ENCODE results near the gene UGGT1. TPM values are rescaled to one million over a fixed set of nuclear protein-coding genes. Genes with fewer than 3 reads are reported as not detected.

Gene UGGT1
- total RNA-seq, 1 experiment from 2014 or later = 55.9 TPM

- Histone ChIP-seq H2BK15ac (ENCODE audit: low read depth, low read length) (no peak overlapping the region; the same call in 1 of the 2 replicates), H3K56ac (ENCODE audit: insufficient read length, low read depth, low read length) (no peak overlapping the region), H2BK12ac (ENCODE audit: insufficient read length, low read depth, low read length) (no peak overlapping the region), H3K79me2 (ENCODE audit: insufficient read depth, low read length) (no peaks in the 10 kb centered on the region), H3K23ac (ENCODE audit: insufficient read length, low read depth, low read length) (no peak overlapping the region), H3K4ac (ENCODE audit: low read depth, low read length) (no peak overlapping the region), H2BK120ac (ENCODE audit: low read depth, low read length, poor library complexity, severe bottlenecking) (no peak overlapping the region), H2BK5ac (ENCODE audit: insufficient read length, low read length) (no peak overlapping the region), H3K4me2 (ENCODE audit: insufficient read depth, insufficient read length, low read length) (no peak overlapping the region), H4K20me1 (ENCODE audit: control insufficient read depth, insufficient read depth, insufficient read length) (no peaks in the 10 kb centered on the region), H3K27ac (ENCODE audit: insufficient read length, low read depth, low read length) (no peak overlapping the region), H3K9ac (ENCODE audit: extremely low read depth, insufficient read length, low read length) (no peak overlapping the region), H4K8ac (replicated peaks; ENCODE audit: insufficient read length, low read depth, low read length) (no peak overlapping the region), H3T11ph (ENCODE audit: low read length) (no peak overlapping the region), H3K4me1 (ENCODE audit: insufficient read depth, low read length) (no peaks in the 10 kb centered on the region), H3K18ac (ENCODE audit: insufficient read length, low read depth, low read length) (no peak overlapping the region), H3K27me3 (ENCODE audit: insufficient read depth, low read length) (no peaks in the 10 kb centered on the region), H3K14ac (ENCODE audit: insufficient read depth, low read length) (no peak overlapping the region), H3K79me1 (ENCODE audit: insufficient read depth, low read depth, low read length, poor library complexity, severe bottlenecking) (no peaks in the 10 kb centered on the region), H2BK20ac (ENCODE audit: low read depth, low read length, poor library complexity, severe bottlenecking) (no peak overlapping the region), H4K91ac (ENCODE audit: insufficient read length, low read depth, low read length) (no peak overlapping the region), H3K9me3 (ENCODE audit: control insufficient read depth, low read depth, low read length) (no peaks in the 10 kb centered on the region), H2AK5ac (ENCODE audit: insufficient read length, low read length) (no peak overlapping the region), H2AFZ (ENCODE audit: low read length) (no peak overlapping the region), H3K23me2 (ENCODE audit: insufficient read length, low read depth, low read length, poor library complexity, severe bottlenecking) (no peaks in the 10 kb centered on the region), H4K5ac (ENCODE audit: insufficient read length, low read depth, low read length) (no peak overlapping the region)
- no peak for DNase-seq
- H3K27me3 Mint-ChIP-seq (ENCODE audit: low read depth) = no peaks in the 10 kb centered on the region; the same call in 1 of the 2 replicates
- no peaks in the 10 kb centered on the region for H3K9me3 Mint-ChIP-seq
- no peaks in the 10 kb centered on the region for H3K36me3 Mint-ChIP-seq (ENCODE audit: insufficient read depth in 1 of 3, low read depth in 3 of 3)
- H3K4me1 Mint-ChIP-seq = peaks cover 8% of the 10 kb centered on the region in 2 experiments; a peak in 3 of 4 replicates
- no peak overlapping the region for H3K27ac Mint-ChIP-seq
- TF ChIP-seq CTCF (conservative IDR thresholded peaks at IDR 0.05) = no peak
- no CpG with 5 or more reads among the region's 8 CpGs for WGBS (ENCODE audit: extremely low coverage, insufficient read length, low lambda C conversion rate)
- no peak overlapping the region for H3K4me3 Mint-ChIP-seq
Observed at GRCh38 chr2:128062571-128062970, 28.4 kb upstream of the UGGT1 start.

Data from H9 (cell line).